Activated CD4-positive, alpha-beta T cell treated with anti-CD3 and anti-CD28 coated beads for 48 hours (primary cell): ENCODE measurements around the gene ARHGDIB.

Experiments used
- DNase-seq: peaks from one replicate; pipeline ENCODE4 v3.0.0-alpha.2; 2020

The ARHGDIB gene

DNA sequence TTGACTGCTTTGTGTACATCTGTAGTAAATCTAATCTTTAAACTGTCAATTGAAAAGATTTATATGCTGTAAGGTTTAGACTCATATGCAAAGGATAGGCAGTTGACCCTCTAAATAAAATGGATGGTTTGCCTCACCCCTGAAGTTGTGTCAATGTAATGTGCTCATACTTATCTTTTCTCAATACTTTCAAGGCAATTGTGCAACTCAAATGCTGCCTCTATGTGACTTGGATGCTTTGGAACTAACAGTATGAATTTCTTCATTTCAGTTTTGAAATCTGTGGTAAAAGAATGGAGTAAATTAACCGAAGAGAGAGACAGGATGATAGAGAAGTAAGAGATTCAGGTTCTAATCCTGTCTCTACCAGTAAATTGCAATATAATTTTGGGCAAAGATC, 21.2 kb upstream of the ARHGDIB start:
- DNase-seq: no peak

DNA sequence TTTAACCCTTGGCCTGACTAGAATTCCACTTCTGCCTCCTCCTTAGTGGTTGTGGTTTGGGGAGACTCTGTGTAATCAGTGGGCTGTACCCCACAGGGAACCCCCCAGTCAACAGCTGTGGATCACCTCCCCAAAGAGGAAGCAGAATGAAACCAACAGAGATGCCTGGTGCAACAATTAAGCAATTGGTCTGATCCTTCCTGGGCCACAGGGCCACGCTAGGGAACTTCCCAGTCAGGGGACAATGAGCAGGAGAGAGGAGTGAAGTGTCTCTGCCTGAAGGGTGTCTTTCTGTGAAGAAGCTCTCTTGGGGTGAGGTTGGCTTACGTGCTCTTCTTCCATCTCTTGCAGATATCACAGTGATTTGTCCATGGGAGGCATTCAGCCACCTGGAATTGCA, 19.6 kb upstream of the ARHGDIB start:
- DNase-seq: no peak

DNA sequence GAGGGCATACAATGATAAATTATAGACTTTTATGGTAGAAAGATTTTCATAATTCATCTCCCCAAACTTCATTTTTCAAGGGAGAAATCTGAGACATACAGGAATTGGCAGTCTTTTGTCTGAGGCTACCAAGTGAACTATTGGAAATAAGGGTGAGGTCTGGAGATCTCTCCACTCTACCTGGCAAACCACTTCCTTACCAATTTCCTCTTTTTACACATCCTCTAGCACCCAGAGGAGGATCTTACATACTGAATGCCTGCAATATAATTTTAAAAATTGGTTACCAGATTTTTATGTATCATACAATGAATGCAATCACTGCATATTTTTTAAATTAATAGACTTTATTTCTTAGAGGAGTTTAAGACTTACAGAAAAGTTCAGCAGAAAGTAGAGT, 18.1 kb upstream of the ARHGDIB start:
- DNase-seq: no peak

DNA sequence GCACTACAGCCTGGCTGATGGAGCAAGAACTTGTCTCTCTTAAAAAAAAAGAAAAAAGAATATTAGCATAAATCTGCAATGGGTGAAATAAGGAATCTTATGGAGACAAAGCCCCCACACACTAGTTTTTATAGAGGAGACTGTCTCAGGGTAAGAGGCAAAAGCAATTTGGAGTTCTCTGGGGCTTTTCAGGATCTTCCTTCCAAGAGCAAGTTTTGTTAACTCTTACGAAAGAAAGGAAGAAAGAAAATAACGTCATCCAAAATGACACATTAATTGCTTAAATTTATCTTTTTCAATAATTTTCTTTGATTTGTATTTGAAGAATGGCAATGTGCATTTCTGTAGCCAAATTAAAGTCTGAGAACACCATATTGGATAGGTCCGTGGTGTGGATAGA, 15.3 kb upstream of the ARHGDIB start:
- DNase-seq: no peak

DNA sequence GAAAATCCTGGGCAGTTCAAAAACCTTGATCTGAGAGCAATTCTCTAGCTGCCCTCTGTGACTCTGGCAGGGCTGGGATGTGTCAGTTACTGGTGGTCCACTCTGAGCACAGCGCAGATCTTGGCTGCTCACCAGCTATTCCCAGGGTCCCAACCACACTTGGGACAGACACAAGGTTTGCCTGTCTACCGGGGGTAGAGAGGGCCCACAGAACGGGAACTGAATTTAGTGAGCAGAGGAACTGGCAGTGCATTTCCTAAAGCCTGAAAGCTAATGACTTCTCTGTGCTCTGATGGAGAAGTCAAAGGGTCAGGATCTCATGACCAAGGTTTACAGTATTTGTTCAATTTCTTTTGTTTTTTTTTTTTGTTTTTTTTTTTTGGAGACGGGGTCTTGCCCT, 14.1 kb upstream of the ARHGDIB start:
- DNase-seq: no peak

DNA sequence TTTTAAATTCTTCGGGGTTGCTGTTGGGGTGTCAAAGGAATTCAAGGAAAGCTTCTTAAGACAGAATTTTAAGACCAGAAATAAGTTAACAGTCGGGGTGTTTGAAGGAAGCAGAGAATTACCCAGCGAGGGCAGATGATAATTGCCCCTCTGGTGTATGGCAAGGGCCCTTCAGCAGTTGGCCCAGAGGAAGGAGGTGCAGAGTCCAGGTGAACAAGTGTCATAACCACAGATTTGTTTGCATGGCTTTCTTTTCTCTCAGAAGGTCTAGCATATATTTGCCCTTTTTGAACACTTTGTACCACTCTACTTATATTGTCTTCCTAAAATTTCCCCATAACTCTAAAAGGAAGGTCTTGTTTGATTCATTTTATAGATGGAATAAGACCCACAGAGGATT, 13.2 kb upstream of the ARHGDIB start:
- no peak for DNase-seq

DNA sequence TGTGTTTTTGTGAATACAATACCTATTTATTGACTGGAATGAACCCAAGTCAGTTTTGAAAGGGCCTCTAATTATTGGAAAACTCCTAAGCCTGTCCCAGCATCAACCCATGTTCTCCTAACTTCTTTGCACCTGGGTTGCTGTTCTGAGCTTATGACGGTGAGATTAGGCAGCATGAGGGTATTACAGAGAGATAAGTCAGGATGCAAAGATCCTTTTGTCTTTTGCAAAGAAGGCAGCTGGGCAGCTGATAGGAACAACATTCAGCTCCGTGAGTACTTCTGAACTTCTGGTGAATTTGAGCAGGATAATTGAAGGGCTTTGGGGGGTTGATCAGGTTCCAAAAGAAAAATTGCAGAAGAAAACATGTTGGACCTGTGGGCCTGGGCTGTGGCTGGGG, 11.4 kb upstream of the ARHGDIB start, which contains the start of gene PDE6H:
Gene PDE6H, plus strand, starts transcription at position 227 of the 400 bp plus-strand sequence. CDS start 4,971 bp downstream, outside the sequence.
- no peak for DNase-seq

DNA sequence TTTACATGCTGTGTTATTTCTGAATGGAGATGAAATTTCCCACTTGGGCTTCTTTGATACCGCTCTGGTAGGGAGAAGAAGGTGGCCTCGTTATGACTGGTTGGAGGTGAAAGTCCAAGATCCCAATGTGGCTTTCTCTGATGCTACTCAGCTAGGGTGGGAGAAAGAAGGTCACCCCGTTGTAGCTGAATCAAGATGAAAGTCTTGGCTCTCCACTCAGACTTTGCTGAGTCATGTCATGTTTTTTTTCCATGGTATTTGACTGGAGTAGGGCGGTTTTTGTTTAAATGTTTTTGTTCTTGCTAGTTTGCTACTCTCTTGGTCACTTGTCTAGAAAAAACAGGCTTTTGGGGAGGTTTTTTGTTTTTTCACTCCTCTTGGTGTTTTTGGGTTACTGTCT, 9.1 kb upstream of the ARHGDIB start:
- DNase-seq: no peak

DNA sequence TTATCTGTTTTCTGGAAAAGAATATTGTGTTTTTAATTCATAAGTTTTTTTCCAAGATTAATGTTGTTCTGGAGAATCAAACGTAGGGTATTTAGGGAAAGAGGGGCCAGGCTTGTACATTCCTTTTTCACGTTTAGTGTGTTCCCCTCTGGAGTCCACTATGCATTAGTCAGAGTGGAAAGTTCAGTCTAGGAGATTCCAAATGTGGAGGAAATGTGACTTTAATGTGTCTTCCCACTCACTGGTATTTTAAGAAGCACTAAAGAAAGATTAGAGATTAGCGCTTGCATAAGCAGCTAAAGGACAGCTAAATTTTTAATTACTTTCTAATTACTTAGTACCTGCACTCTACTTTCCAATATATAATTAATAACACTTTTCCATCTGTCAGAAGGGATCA, 7.1 kb upstream of the ARHGDIB start:
- no peak for DNase-seq

DNA sequence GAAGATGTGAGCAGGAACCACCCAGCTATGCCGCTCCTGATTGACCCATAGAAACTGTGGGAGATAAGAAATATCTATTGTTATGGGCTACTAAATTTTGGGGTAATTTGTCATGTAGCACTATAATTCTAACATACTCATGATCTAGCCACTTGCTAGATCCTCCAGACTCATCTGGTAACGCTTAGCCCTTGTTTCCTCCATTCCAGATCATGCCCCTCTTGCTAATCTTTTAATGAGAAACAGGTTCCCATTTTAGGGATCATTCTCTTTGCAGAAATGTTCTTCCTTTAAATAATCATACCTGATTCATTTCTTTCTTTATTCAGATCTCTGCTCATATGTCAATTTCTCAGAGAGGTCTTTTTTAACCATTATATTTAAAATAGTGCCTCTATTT, 3.8 kb upstream of the ARHGDIB start:
- no peak for DNase-seq

DNA sequence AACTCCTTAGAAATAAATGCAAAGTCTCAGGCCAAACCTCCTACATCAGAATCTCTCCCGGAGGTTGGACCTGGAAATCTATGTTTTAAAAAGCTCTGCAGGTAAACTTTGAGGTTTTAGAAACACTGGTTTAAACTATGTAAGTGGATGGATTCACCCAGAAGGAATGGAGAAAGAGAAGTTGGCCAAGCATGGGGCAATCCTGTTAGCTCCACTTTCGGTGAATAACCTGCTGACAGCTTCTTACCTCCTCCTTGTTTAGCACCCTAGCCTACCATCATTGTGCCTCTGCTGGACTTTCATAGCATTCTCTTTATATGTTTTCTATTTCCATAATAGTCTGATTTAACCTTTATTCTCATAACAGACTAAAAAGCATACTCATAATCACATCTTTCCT, 3.0 kb upstream of the ARHGDIB start:
- no peak for DNase-seq

DNA sequence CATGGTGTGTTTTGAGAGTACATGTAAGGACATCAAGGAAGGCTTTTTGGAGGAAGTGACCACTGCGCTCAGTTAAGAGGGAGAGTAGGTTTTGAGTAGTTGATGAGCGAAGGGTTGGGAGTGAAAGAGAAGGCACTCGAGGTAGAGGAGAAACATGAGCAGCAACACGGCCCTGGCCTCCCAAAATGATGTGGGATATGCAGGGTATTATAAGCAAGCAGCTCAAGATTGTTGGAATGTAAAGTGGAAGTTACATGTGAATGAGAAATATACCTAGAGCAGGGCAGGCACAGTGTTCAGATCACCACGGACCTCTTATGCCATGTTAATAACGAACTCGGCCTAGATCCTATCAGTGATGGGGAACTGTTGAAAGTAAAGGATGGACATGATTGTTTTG, 2.1 kb upstream of the ARHGDIB start:
- no peak for DNase-seq

DNA sequence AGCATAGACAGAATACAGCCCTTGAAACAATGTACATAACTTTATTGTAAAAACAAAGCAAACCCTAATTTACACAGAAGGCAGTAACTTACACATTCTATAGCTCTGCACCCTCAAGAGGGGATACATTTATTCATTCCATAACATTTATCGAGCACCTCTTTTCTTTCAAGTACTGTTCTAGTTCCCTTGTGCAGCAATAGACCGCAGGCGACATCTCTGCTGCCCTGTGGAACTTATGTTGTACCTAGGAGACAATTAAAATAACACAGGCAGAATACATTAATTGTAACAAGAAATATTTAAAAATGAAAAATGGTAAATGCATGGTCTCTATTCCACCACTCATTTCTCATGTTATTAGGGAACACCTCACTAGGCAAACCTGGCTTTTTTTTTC, 1.4 kb upstream of the ARHGDIB start:
- no peak for DNase-seq

DNA sequence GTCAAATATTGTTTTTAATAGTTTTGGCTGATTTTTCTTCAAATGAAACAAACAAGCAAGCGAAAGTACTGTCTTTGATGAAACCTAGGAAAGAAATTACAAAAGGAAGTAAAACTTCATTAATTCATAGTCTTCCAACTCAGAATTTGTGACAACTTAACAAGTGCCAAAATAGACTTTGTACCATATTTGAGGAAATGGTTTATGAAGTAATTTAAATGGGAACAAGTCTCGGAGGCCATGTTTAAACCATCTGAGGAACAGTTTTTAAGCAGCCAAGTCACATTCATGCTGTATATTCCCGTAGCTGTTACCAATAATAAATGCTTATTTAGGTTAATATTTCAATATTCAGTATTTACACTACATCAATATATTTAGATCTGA, 745 bp upstream of the ARHGDIB start:
- no peak for DNase-seq

DNA sequence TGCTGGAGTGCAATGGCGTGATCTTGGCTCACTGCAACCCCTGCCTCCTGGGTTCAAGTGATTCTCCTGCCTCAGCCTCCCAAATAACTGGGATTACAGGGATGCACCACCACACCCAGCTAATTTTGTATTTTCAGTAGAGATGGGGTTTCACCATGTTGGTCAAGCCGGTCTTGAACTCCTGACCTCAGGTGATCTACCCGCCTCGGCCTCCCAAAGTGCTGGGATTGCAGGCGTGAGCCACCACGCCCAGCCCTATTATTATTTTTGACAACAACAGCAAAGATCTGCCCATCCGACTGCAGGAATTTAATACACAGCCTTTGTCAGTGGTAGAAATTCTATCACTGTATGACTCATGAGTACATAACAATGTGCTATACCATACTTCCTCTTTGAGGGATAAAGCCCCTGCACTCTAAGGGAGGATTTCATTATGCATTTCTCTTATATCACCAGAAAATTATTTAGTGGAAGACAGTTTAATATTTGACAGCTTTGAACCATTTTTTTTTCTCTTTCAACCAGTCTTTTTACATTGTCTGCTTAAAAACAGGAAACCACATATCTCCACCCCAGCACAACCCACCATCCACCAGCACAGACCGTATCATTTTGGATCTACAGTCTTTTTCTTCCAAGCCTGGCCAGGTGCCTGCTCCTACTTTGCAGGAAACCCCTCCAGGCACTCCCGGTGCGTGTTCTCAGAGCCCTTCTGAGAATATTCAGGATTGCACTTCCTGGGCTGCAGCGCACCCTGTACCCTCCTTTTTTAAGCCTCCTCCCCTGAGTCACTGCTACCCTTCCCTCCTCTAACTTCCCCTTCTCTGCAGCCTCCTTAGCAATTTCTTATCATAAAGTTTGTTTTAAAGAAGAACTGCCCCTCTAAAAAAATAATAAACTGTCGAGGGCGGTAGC, 594 bp downstream of the ARHGDIB start:
- DNase-seq: no peak

DNA sequence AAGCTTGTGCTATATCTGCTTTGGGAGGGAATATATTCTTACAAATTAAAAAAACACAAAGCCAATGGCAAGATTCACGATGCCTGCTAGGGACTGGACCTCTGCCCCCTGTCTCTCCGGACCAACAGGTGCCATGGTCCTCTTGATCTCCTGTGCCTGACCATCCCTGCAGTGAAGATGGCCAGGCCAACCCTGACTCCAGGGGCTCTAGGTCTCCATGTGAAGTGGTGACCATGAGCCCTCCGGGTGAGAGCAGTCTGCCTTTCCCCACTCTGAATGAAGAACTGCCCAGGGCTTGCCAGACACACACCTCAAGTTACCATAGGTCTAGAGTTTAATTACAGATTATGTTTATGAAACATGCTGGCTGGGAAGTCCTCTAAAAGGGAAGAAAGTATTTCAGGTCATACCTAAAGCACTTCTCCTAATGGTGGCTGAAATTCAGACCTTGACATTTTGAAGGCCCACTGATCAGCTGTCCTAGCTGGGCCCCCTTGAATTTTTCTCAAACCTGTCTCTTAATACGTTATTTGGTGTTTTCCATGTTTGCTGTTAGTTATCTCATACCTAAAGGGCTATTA, 1.4 kb downstream of the ARHGDIB start:
- no peak for DNase-seq

DNA sequence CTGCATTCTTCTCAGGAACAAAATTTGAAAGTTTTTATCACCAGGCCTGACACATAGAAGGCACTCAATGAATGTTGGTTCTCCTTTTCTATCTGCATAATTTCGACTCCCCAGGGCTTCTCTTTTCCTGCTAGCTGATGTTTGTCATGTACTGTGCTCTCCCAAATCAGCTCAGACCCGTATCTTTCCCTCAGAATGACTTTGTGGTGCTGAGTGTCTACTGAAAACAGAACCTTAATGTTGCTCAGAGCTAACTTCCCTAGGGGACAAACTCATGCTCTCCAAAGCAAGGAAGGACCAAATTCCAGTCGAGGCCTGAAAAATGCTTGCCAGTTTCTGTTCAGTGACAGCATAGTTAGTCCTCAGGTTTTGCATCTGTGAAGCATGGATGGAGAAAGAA, 1.9 kb downstream of the ARHGDIB start:
- no peak for DNase-seq

DNA sequence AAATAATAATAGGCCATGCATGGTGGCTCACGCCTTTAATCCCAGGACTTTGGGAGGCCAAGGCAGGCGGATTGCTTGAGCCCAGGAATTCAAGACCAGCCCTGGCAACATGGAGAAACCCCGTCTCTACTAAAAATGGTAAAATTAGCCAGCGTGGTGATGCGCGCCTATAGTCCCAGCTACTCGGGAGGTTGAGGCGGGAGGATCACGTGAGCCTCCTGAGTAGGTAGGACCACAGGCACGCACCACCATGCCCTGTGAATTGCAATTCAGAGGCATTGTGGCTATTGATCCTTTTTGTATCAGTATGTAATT, 2.3 kb downstream of the ARHGDIB start:
- peak; percentile 52 for DNase-seq

DNA sequence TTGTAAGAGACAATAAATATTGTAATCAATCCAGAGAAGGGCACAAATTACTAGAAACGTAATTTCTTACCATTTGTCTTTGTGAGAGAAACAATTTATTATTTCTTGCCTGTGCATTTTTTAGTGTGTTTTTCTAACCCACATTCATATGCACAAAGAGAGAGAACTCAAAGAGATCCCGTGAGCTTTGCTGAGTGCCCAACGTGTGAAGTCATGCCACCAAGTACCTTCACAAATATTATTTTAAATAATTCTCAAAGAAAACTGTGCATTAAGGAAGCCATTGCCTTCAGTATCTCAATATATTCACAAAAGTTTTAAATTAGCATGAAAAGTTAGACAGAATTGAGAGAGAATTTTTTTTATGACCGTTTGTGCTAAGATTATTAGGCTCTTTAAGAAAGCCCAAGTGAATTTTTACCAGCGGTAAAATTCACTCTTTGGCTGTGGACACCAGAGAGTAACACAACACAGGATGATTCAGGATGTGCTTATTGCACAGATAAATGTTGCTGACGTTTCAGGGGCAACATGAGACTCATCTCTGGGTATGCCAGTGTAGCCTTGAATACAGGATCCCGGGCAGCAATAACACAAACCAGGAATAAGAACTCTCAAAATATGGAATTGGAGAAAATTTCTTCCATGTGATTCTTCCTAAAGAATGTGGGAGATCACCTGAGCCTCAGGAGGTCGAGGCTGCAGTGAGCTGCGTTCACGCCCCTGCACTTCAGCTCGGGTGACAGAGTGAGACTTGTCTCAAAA, 2.9 kb downstream of the ARHGDIB start:
- no peak for DNase-seq

DNA sequence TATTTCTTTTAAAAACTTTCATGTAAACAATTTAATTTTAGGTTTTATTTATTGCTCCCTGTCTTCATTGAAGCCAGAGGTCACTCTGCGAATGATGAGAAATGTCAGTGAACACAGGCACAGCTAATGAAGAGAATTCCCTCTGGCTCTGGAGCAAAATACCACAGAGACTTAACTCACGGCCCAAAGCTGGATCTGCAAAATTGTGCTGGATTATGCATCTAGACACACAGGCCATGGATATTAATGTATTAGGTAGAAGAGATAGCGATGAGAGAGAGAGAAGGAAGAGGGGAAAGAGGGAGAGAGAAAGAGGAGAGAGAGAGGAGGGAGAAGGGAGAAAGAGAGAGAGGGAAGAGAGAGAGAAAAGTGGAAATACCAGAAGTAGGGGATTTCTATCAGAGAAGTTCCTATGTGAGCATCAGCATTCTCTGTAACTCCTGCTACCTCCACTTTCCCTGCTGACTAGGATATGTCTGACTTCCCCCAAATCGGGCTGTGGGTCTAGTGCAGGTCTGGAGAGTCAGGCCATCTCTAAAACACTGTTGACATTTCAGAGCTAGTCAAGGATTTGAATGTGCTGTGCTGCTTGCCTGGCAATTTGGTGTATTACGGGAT, 3.7 kb downstream of the ARHGDIB start:
- no peak for DNase-seq

DNA sequence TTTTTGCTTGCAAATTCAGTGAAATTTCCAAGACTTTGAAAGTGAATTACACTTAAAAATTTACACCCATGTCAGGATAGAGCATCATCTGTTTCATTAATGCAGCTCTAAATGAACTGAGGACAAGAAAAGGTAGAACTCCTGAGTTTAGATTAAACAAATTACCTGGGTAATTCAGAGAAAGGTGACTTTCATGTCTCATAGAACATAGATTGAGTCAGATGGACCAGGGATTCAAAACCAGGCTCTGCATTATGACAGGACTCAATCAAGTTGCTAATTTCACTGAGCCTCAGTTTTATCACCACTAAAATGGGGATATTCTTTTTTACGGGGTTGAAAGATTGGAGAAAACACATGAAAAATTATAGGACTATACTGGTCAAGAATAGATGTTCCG, 4.5 kb downstream of the ARHGDIB start:
- no peak for DNase-seq

DNA sequence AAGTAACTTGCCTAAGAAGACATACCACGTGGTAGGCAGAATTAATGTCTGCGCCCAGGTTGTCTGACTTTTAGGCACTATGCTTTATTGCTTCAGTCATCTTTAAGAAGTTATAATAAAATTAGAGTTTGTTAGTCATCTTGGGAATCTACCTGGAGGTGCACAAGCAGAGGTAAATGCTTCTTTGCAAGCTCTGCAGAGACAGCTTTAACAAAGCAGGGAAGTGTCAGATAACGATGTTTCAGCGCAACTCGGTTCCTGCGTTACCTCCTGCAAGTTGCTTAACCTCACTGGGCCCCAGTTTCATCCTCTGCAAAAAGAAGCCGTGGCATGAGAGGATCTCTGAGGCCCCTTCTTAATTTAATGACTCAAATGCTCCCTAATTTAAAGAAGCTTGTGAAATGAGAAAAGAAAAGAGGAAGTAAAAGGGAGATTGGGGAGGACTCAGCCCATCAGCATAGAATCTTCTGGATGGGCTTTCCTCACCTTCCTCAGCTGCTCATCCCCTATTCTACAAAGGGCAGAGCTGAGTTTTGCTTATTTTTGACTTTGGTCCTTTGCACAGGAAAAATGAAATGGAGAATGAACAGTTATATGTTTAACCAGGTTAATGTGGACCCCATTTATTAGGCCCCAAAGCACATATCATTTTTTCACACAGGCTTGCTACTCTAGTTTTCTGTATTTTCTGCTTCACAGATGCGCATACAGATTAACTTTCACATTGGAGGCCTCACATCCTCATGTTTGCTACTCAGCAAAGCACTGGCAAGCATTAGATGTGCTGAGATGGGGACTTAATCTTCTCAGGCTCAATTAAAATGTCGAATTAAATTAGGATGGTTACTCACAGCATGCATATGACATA, 5.1 kb downstream of the ARHGDIB start:
- DNase-seq: peak; percentile 59

DNA sequence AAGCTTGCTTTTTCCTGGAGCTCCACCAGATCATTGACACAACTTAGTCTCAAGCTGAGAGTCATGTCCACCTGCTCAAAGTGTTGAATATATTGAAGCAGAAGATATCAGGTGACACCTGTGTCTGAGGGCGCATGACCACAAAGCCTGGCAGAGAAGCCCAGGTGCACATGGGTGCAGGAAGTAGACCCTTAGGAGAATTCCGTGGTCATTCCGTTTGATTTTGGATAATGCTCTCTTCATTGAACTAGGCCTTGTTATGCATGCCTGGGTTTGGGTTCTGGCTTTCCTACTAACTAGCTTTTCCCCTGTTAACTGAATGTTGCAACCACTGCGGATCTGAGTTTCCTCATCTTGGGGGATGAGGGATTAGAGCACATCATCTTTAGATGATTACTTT, 7.1 kb downstream of the ARHGDIB start:
- DNase-seq: no peak
